SU-DHL-6 (cell line): ENCODE results near the gene TCF12.

ENCODE experiments used
- CTCF ChIP-seq: fragments of 200-600 bp; sonication (generic); IDR thresholded peaks from one replicate; pipeline ENCODE4 v1.5.1; 2017; ENCODE audit warnings: antibody characterized with exemption, mild to moderate bottlenecking, low read length, moderate library complexity; ENCODE audit not compliant: insufficient read depth, poor library complexity, severe bottlenecking
- EZH2phosphoT487 ChIP-seq: fragments of 200-600 bp; sonication (generic), shearing (Covaris generic); conservative IDR thresholded peaks from 2 replicates; pipeline ENCODE4 v1.6.1; 2018; ENCODE audit warnings: mild to moderate bottlenecking, antibody characterized with exemption, low read length, moderate library complexity, mixed read lengths

- TF ChIP-seq CTCF = no peak
- TF ChIP-seq EZH2phosphoT487 = no peak
These were observed 379.2 kb downstream of the TCF12 start for GRCh38 chr15:57297630-57298029.
